Large intestine (tissue), 3 donors: ENCODE results near the gene CFAP20DC. TPM values are rescaled to one million over a fixed set of nuclear protein-coding genes. Genes with fewer than 3 reads are reported as not detected.

Experiments
- DNase-seq, 2 donors: peaks; one replicate each; pipeline versions ENCODE4 v3.0.0 to v3.0.0-alpha.2; 2013
- H3K27ac ChIP-seq: one replicate; pipeline ENCODE4 v1.5.1; 2013; ENCODE audit warnings: low read length
- H3K27me3 ChIP-seq: 2 replicates; pipeline ENCODE4 v1.6.1; 2013; ENCODE audit warnings: low read length; ENCODE audit not compliant: control insufficient read depth, insufficient read depth
- H3K36me3 ChIP-seq: 2 replicates; pipeline ENCODE4 v1.6.1; 2013; ENCODE audit warnings: low read length; ENCODE audit not compliant: control insufficient read depth, insufficient read depth
- H3K4me1 ChIP-seq: one replicate; pipeline ENCODE4 v1.6.1; 2013; ENCODE audit warnings: low read length; ENCODE audit not compliant: control insufficient read depth, insufficient read depth
- H3K4me3 ChIP-seq: one replicate; pipeline ENCODE4 v1.5.1; 2013; ENCODE audit warnings: low read length
- H3K9me3 ChIP-seq: one replicate; pipeline ENCODE4 v1.6.1; 2013; ENCODE audit warnings: mild to moderate bottlenecking, low read depth, low read length, moderate library complexity; ENCODE audit not compliant: control insufficient read depth
- WGBS: methylation state at CpG from one replicate; pipeline ENCODE4 v1.1.5; 2013; ENCODE audit warnings: low lambda C conversion rate; ENCODE audit not compliant: insufficient coverage; 5-methylcytosine and 5-hydroxymethylcytosine counted together
- polyA plus RNA-seq: library from polyadenylated mRNA; unstranded; fragments of 120-200 nt; gene quantifications from one replicate; pipeline ENCODE4 v1.2.1, GENCODE V29; 2013

The CFAP20DC gene
- polyA plus RNA-seq, 1 donor = 0.82 TPM

- no peaks in the 10 kb centered on the region for H3K36me3 ChIP-seq
- H3K4me1 ChIP-seq = no peaks in the 10 kb centered on the region
- no peak overlapping the region for H3K4me3 ChIP-seq
- no peaks in the 10 kb centered on the region for H3K9me3 ChIP-seq
- no CpG with 5 or more reads among the region's 1 CpG for WGBS
- H3K27me3 ChIP-seq = no peaks in the 10 kb centered on the region
- no peak for DNase-seq
- H3K27ac ChIP-seq = no peak overlapping the region
Observed at GRCh38 chr3:58880182-58880581, 169.6 kb downstream of the CFAP20DC start.

DNA sequence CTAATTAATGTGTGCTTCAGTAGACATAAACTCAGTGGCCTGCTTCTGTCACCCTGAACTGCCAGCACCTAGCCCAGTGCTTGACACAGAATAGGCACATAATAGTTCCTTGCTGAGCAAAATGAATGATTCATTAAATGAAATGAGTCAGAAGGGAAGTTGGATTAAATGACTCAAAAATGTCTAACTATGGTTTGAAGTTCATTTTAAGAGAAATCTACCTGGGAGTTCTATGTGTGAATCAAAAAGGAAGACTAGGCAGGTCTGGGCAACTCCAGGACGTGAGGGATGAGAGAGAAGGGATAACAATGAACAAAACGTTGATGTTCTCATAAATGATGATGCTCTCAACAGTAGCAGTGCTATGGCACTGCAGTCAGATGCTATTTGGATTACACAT is 175.0 kb downstream of the CFAP20DC start:
- Histone ChIP-seq H3K4me3 (no peak overlapping the region), H3K27me3 (no peaks in the 10 kb centered on the region), H3K9me3 (no peaks in the 10 kb centered on the region), H3K27ac (no peak overlapping the region), H3K4me1 (no peaks in the 10 kb centered on the region), H3K36me3 (no peaks in the 10 kb centered on the region)
- 94% methylated on average over 2 of the region's 2 CpGs for WGBS
- no peak for DNase-seq

- Histone ChIP-seq H3K4me3 (no peak overlapping the region), H3K27me3 (no peaks in the 10 kb centered on the region), H3K9me3 (no peaks in the 10 kb centered on the region), H3K27ac (no peak overlapping the region), H3K36me3 (no peaks in the 10 kb centered on the region), H3K4me1 (no peaks in the 10 kb centered on the region)
- WGBS = no CpG with 5 or more reads among the region's 5 CpGs
- no peak for DNase-seq
Observed at GRCh38 chr3:58874248-58874741, 175.5 kb downstream of the CFAP20DC start.

GRCh38 chr3:58868097-58868779 is 181.6 kb downstream of the CFAP20DC start:
- DNase-seq = no peak
- no peaks in the 10 kb centered on the region for H3K9me3 ChIP-seq
- no peak overlapping the region for H3K27ac ChIP-seq
- H3K4me1 ChIP-seq = no peaks in the 10 kb centered on the region
- H3K4me3 ChIP-seq = no peak overlapping the region
- peaks cover 2% of the 10 kb centered on the region for H3K27me3 ChIP-seq
- H3K36me3 ChIP-seq = no peaks in the 10 kb centered on the region
- 100% methylated on average over 1 of the region's 5 CpGs for WGBS

GRCh38 chr3:58867621-58868020 is 182.2 kb downstream of the CFAP20DC start:
- Histone ChIP-seq H3K4me3 (no peak overlapping the region), H3K9me3 (no peaks in the 10 kb centered on the region), H3K36me3 (no peaks in the 10 kb centered on the region), H3K27me3 (peaks cover 2% of the 10 kb centered on the region), H3K27ac (no peak overlapping the region), H3K4me1 (no peaks in the 10 kb centered on the region)
- no peak for DNase-seq
- 92% methylated on average over 2 of the region's 4 CpGs for WGBS

- no peak overlapping the region for H3K4me3 ChIP-seq
- peaks cover 2% of the 10 kb centered on the region for H3K27me3 ChIP-seq
- no CpG with 5 or more reads among the region's 2 CpGs for WGBS
- H3K27ac ChIP-seq = no peak overlapping the region
- H3K36me3 ChIP-seq = no peaks in the 10 kb centered on the region
- no peak for DNase-seq
- H3K4me1 ChIP-seq = no peaks in the 10 kb centered on the region
- no peaks in the 10 kb centered on the region for H3K9me3 ChIP-seq
Observed at GRCh38 chr3:58866079-58866478, 183.7 kb downstream of the CFAP20DC start.

- DNase-seq = no peak
- Histone ChIP-seq H3K27ac (no peak overlapping the region), H3K4me1 (no peaks in the 10 kb centered on the region), H3K4me3 (no peak overlapping the region), H3K27me3 (peaks cover 2% of the 10 kb centered on the region), H3K9me3 (no peaks in the 10 kb centered on the region), H3K36me3 (no peaks in the 10 kb centered on the region)
Observed at GRCh38 chr3:58864480-58864879, 185.3 kb downstream of the CFAP20DC start.

GRCh38 chr3:58863206-58863605 is 186.6 kb downstream of the CFAP20DC start:
- H3K4me1 ChIP-seq = no peaks in the 10 kb centered on the region
- no peak overlapping the region for H3K4me3 ChIP-seq
- peaks cover 2% of the 10 kb centered on the region for H3K27me3 ChIP-seq
- no peak for DNase-seq
- H3K9me3 ChIP-seq = no peaks in the 10 kb centered on the region
- WGBS = 93% methylated on average over 3 of the region's 4 CpGs
- H3K36me3 ChIP-seq = no peaks in the 10 kb centered on the region
- no peak overlapping the region for H3K27ac ChIP-seq

- H3K4me3 ChIP-seq = no peak overlapping the region
- peaks cover 2% of the 10 kb centered on the region for H3K27me3 ChIP-seq
- no peaks in the 10 kb centered on the region for H3K4me1 ChIP-seq
- no peaks in the 10 kb centered on the region for H3K9me3 ChIP-seq
- no peak overlapping the region for H3K27ac ChIP-seq
- no peaks in the 10 kb centered on the region for H3K36me3 ChIP-seq
- DNase-seq = no peak
- WGBS = no CpG with 5 or more reads among the region's 3 CpGs
Observed at GRCh38 chr3:58861551-58861950, 188.3 kb downstream of the CFAP20DC start.

- H3K36me3 ChIP-seq = no peaks in the 10 kb centered on the region
- no peaks in the 10 kb centered on the region for H3K27me3 ChIP-seq
- DNase-seq = no peak
- H3K4me1 ChIP-seq = no peaks in the 10 kb centered on the region
- no peaks in the 10 kb centered on the region for H3K9me3 ChIP-seq
- no peak overlapping the region for H3K27ac ChIP-seq
- no CpG with 5 or more reads among the region's 3 CpGs for WGBS
- H3K4me3 ChIP-seq = no peak overlapping the region
Observed at GRCh38 chr3:58858126-58858525, 191.7 kb downstream of the CFAP20DC start.

GRCh38 chr3:58857402-58857801 is 192.4 kb downstream of the CFAP20DC start:
- DNase-seq = peak in 1 of 2 donors; percentile 4
- Histone ChIP-seq H3K36me3 (no peaks in the 10 kb centered on the region), H3K4me3 (no peak overlapping the region), H3K27me3 (no peaks in the 10 kb centered on the region), H3K27ac (no peak overlapping the region), H3K4me1 (no peaks in the 10 kb centered on the region), H3K9me3 (no peaks in the 10 kb centered on the region)
- no CpG with 5 or more reads among the region's 1 CpG for WGBS
